Large intestine (tissue), 3 donors: ENCODE data around the gene NAT8L. TPM values are rescaled to one million over a fixed set of nuclear protein-coding genes. Genes with fewer than 3 reads are reported as not detected.

Experiments used
- DNase-seq, 2 donors: peaks; one replicate each; pipeline versions ENCODE4 v3.0.0 to v3.0.0-alpha.2; 2013
- H3K27ac ChIP-seq: one replicate; pipeline ENCODE4 v1.5.1; 2013; ENCODE audit warnings: low read length
- H3K27me3 ChIP-seq: 2 replicates; pipeline ENCODE4 v1.6.1; 2013; ENCODE audit warnings: low read length; ENCODE audit not compliant: control insufficient read depth, insufficient read depth
- H3K36me3 ChIP-seq: 2 replicates; pipeline ENCODE4 v1.6.1; 2013; ENCODE audit warnings: low read length; ENCODE audit not compliant: control insufficient read depth, insufficient read depth
- H3K4me1 ChIP-seq: one replicate; pipeline ENCODE4 v1.6.1; 2013; ENCODE audit warnings: low read length; ENCODE audit not compliant: control insufficient read depth, insufficient read depth
- H3K4me3 ChIP-seq: one replicate; pipeline ENCODE4 v1.5.1; 2013; ENCODE audit warnings: low read length
- H3K9me3 ChIP-seq: one replicate; pipeline ENCODE4 v1.6.1; 2013; ENCODE audit warnings: mild to moderate bottlenecking, low read depth, low read length, moderate library complexity; ENCODE audit not compliant: control insufficient read depth
- WGBS: methylation state at CpG from one replicate; pipeline ENCODE4 v1.1.5; 2013; ENCODE audit warnings: low lambda C conversion rate; ENCODE audit not compliant: insufficient coverage; 5-methylcytosine and 5-hydroxymethylcytosine counted together
- polyA plus RNA-seq: library from polyadenylated mRNA; unstranded; fragments of 120-200 nt; gene quantifications from one replicate; pipeline ENCODE4 v1.2.1, GENCODE V29; 2013

The NAT8L gene
- polyA plus RNA-seq, 1 donor = 1.2 TPM

DNA sequence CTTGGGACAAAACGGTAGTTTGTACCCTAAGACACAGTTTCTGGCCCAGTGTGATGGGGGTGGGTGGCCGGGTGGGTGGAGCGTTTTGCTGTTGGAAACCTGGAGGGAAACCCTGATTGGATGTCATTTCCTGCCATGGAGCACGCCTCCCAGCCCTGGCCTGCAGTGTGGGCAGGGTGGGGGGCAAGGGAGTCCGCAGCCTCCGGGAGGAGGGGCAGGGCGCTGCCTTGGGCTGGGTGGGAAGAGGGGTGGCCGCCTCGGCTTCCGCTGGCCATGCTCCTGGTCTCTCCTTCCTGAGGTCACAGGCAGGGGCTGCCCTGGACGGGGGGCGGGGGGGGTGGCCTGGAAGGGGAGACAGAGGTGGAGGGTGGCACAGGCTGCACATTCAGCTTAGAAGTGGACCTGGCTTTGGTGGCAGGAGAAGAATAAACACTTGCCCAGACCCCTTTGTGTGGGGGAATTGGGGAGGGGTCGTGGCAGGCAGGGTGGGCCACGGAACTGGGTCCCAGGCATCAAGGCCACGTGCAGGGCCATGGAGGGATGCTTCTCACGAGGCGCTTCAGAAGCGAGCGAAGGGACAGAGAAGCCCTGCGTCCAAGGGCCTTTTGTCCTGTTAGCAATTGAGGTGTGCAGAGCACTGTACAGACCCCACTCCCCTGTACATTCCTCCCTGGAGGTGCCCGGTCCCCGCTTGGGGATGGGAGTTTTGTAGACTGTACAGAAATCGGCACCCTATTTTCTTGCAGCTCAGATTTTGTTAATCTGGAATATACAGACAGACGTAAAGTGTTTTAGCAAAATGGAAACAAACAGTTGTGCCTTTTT, 6.2 kb downstream of the NAT8L start:
- no peaks in the 10 kb centered on the region for H3K36me3 ChIP-seq
- H3K27me3 ChIP-seq = peaks cover 13% of the 10 kb centered on the region
- H3K4me3 ChIP-seq = no peak overlapping the region
- no peak for DNase-seq
- H3K27ac ChIP-seq = no peak overlapping the region
- WGBS = no CpG with 5 or more reads among the region's 24 CpGs
- H3K9me3 ChIP-seq = no peaks in the 10 kb centered on the region
- peaks cover 3% of the 10 kb centered on the region for H3K4me1 ChIP-seq

DNA sequence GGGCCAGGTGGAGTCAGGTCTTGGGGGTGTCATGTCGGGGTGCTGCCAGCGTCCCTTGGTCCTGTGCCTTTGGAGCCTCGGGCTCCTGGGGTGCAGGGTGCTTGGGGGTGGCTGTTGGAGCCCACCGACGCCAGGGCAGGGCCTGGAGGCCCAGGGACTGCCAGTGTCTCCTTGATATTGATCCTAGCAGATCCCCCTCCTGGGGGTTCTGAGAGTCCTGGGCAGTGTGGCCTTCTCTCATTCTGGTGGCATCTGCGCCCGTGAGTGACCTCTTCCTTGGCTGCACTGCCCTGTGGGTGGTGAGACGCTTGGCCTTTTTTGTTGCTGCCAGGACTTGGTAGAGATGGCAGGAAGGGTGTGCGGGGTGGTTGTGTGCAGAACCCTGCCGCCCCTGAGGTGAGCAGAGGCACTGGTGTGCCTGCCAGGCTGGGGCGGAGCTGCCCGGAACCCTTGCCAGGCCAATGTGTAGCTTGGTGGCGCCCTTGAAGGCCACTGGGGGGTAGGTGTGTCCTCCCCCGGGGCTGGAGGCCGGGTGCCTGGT, 7.0 kb downstream of the NAT8L start:
- H3K9me3 ChIP-seq = no peaks in the 10 kb centered on the region
- H3K4me1 ChIP-seq = peaks cover 3% of the 10 kb centered on the region
- DNase-seq = no peak
- WGBS = no CpG with 5 or more reads among the region's 15 CpGs
- no peaks in the 10 kb centered on the region for H3K36me3 ChIP-seq
- H3K27ac ChIP-seq = no peak overlapping the region
- no peak overlapping the region for H3K4me3 ChIP-seq
- peaks cover 8% of the 10 kb centered on the region for H3K27me3 ChIP-seq

GRCh38 chr4:2066571-2067445, 7.7 kb downstream of the NAT8L start:
- Histone ChIP-seq H3K27ac (no peak overlapping the region), H3K4me3 (no peak overlapping the region), H3K9me3 (no peaks in the 10 kb centered on the region), H3K4me1 (peaks cover 3% of the 10 kb centered on the region), H3K27me3 (peaks cover 2% of the 10 kb centered on the region), H3K36me3 (no peaks in the 10 kb centered on the region)
- WGBS = no CpG with 5 or more reads among the region's 29 CpGs
- DNase-seq = no peak

- DNase-seq = no peak
- WGBS = no CpG with 5 or more reads among the region's 26 CpGs
- Histone ChIP-seq H3K4me1 (peaks cover 3% of the 10 kb centered on the region), H3K9me3 (no peaks in the 10 kb centered on the region), H3K36me3 (no peaks in the 10 kb centered on the region), H3K4me3 (no peak overlapping the region), H3K27ac (no peak overlapping the region), H3K27me3 (no peaks in the 10 kb centered on the region)
Measured at GRCh38 chr4:2067446-2068197, 8.5 kb downstream of the NAT8L start.

DNA sequence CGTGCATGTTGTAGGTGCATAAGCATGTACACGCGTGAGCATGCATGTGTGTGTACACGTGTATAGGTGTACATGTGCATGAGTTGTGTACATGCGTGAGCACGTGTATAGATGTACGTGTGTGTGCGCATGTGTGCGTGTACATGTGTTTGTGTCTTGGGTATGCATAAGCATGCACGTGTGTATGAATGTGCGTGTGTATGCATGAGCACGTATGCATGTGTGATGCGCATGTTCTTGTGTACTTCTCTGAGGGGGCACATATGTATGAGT, 9.0 kb downstream of the NAT8L start:
- H3K27me3 ChIP-seq = no peaks in the 10 kb centered on the region
- H3K9me3 ChIP-seq = no peaks in the 10 kb centered on the region
- no peak overlapping the region for H3K27ac ChIP-seq
- no peak for DNase-seq
- peaks cover 3% of the 10 kb centered on the region for H3K4me1 ChIP-seq
- H3K4me3 ChIP-seq = no peak overlapping the region
- WGBS = 80% methylated on average over 1 of the region's 13 CpGs
- no peaks in the 10 kb centered on the region for H3K36me3 ChIP-seq

- Histone ChIP-seq H3K9me3 (no peaks in the 10 kb centered on the region), H3K27me3 (no peaks in the 10 kb centered on the region)
- WGBS = no CpG with 5 or more reads among the region's 11 CpGs
Measured at GRCh38 chr4:2068566-2068965, 9.4 kb downstream of the NAT8L start.

DNA sequence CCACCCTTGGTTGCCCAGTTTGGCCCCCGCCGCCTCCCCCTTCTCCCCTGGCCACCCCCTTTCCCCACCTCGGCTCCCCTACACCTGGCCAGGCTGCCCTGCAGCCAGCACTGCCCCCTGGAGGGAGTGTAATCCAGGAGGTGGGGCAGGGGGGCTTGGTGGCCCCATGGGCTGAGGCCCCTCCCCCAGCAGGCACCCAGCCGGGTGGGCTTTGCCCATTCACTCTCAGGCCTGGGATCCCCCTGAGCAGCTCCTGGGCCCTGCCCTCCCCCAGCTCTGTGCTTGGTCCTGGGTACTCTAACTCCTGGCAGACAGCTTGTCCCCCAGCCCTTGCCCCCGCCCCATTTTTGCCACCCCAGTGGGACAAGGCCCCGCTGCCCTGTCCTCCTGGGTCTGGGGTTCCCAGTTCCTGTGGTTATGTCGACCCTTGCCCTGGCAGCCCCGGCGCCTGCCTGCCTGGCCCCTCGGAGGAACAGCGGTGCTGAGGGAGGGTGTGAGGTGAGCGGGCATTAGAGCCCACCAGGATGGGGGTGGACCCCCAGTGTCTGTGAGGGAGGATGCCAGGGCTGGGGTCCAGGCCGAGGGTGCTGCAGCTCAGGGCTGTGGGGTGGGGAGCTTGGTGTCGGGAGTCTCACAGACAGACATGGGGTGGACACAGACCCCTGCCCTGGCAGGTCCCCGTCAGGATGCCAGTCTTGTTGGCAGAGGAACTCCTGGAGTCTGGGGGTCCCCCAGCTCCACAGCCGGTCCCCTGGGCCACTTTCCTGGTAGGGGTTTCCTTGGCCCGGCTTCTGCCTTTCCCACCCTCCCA, 10.2 kb downstream of the NAT8L start:
- H3K27ac ChIP-seq = no peak overlapping the region
- H3K36me3 ChIP-seq = no peaks in the 10 kb centered on the region
- H3K4me3 ChIP-seq = no peak overlapping the region
- WGBS = no CpG with 5 or more reads among the region's 17 CpGs
- no peak for DNase-seq
- H3K27me3 ChIP-seq = no peaks in the 10 kb centered on the region
- H3K9me3 ChIP-seq = no peaks in the 10 kb centered on the region
- peaks cover 3% of the 10 kb centered on the region for H3K4me1 ChIP-seq

More at GRCh38 chr4:2068566-2068965, 9.4 kb downstream of the NAT8L start:
- H3K4me3 ChIP-seq = no peak overlapping the region
- DNase-seq = no peak
- H3K36me3 ChIP-seq = no peaks in the 10 kb centered on the region
- no peak overlapping the region for H3K27ac ChIP-seq
- peaks cover 3% of the 10 kb centered on the region for H3K4me1 ChIP-seq

DNA sequence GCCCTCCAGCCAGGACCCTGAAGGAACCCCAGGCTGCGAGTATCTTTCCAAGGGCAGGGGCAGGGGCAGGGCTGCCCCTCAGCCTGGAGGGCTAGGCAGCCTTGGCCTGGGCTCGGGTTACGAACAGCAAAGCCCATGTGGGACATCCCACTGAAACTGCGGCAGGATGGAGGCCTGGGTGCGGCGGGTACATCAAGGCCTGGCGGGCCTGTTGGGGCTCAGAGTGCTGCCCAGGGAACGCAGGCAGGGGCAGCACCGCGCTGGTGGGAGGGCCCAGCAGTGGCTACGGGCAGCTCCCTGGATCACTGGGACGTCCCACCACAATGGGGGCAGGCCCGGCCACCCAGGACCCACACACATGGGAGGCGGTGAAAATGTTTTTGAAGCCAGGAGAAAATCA, 10.9 kb downstream of the NAT8L start:
- H3K4me1 ChIP-seq = no peaks in the 10 kb centered on the region
- no peak for DNase-seq
- H3K4me3 ChIP-seq = no peak overlapping the region
- H3K9me3 ChIP-seq = no peaks in the 10 kb centered on the region
- no peaks in the 10 kb centered on the region for H3K27me3 ChIP-seq
- no peaks in the 10 kb centered on the region for H3K36me3 ChIP-seq
- no CpG with 5 or more reads among the region's 14 CpGs for WGBS
- no peak overlapping the region for H3K27ac ChIP-seq

- no peak for DNase-seq
- Histone ChIP-seq H3K27me3 (no peaks in the 10 kb centered on the region), H3K4me3 (no peak overlapping the region), H3K9me3 (no peaks in the 10 kb centered on the region), H3K4me1 (no peaks in the 10 kb centered on the region), H3K27ac (no peak overlapping the region), H3K36me3 (no peaks in the 10 kb centered on the region)
- WGBS = no CpG with 5 or more reads among the region's 22 CpGs
Measured at GRCh38 chr4:2070421-2071251, 11.5 kb downstream of the NAT8L start.
